Tibial nerve (tissue), 4 donors: ENCODE measurements around the gene FAM222A.

Source experiments
- EP300 ChIP-seq, 2 donors: sonication (generic); formaldehyde crosslinking; IDR thresholded peaks; one replicate each; pipeline ENCODE4 v1.6.1; 2017; ENCODE audit warnings: antibody characterized with exemption in 2 of 2, mild to moderate bottlenecking in 1 of 2
- POLR2A ChIP-seq, 2 donors: fragments of 450-650 bp; IDR thresholded peaks; one replicate each; pipeline ENCODE4 v1.6.1; 2017; ENCODE audit warnings: antibody characterized with exemption in 2 of 2, mild to moderate bottlenecking in 2 of 2, moderate library complexity in 2 of 2
- TF ChIP-seq, protein P1 (sequence below), 5 experiments: fragments of 200-600 bp in 3 of 5; fragments of 450-650 bp in 2 of 5; sonication (generic) in 3 of 5; IDR thresholded peaks; one replicate each; pipeline ENCODE4 v1.5.1; 2016 to 2019; ENCODE audit warnings: antibody characterized with exemption in 5 of 5, mild to moderate bottlenecking in 3 of 5, moderate library complexity in 2 of 5

GRCh38 chr12:109716092-109716479 lies 2.5 kb downstream of the FAM222A start:
- TF ChIP-seq, protein P1, sequence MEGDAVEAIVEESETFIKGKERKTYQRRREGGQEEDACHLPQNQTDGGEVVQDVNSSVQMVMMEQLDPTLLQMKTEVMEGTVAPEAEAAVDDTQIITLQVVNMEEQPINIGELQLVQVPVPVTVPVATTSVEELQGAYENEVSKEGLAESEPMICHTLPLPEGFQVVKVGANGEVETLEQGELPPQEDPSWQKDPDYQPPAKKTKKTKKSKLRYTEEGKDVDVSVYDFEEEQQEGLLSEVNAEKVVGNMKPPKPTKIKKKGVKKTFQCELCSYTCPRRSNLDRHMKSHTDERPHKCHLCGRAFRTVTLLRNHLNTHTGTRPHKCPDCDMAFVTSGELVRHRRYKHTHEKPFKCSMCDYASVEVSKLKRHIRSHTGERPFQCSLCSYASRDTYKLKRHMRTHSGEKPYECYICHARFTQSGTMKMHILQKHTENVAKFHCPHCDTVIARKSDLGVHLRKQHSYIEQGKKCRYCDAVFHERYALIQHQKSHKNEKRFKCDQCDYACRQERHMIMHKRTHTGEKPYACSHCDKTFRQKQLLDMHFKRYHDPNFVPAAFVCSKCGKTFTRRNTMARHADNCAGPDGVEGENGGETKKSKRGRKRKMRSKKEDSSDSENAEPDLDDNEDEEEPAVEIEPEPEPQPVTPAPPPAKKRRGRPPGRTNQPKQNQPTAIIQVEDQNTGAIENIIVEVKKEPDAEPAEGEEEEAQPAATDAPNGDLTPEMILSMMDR (IDR thresholded peaks at IDR 0.05), result no peak
- TF ChIP-seq POLR2A (IDR thresholded peaks at IDR 0.05), result no peak
- TF ChIP-seq EP300 (IDR thresholded peaks at IDR 0.05), result no peak
